Measurements from ENCODE around the gene COL25A1. TPM values are rescaled to one million over a fixed set of nuclear protein-coding genes. Genes with fewer than 3 reads are reported as not detected.

COL25A1 gene
- total RNA-seq, 1 experiment from 2014 or later = 4.2 TPM

- no peak overlapping the region for H3K4me2 ChIP-seq (ENCODE audit: insufficient read depth, insufficient read length, low read length)
- Mint-ChIP-seq H3K9me3 (no peaks in the 10 kb centered on the region), H3K36me3 (ENCODE audit: insufficient read depth in 1 of 3, low read depth in 3 of 3) (no peaks in the 10 kb centered on the region; a peak in 1 of 7 replicates), H3K4me1 (no peaks in the 10 kb centered on the region), H3K4me3 (no peak overlapping the region), H3K27ac (no peak overlapping the region), H3K27me3 (ENCODE audit: low read depth) (no peaks in the 10 kb centered on the region)
- H4K91ac ChIP-seq (ENCODE audit: insufficient read length, low read depth, low read length) = no peak overlapping the region
- H2AFZ ChIP-seq (ENCODE audit: low read length) = no peak overlapping the region
- no peak overlapping the region for H3K9ac ChIP-seq (ENCODE audit: extremely low read depth, insufficient read length, low read length)
- no CpG with 5 or more reads among the region's 2 CpGs for WGBS (ENCODE audit: extremely low coverage, insufficient read length, low lambda C conversion rate)
- H3K27me3 ChIP-seq (ENCODE audit: insufficient read depth, low read length) = no peaks in the 10 kb centered on the region
- H2BK12ac ChIP-seq (ENCODE audit: insufficient read length, low read depth, low read length) = no peak overlapping the region
- H2BK5ac ChIP-seq (ENCODE audit: insufficient read length, low read length) = no peak overlapping the region
- H4K20me1 ChIP-seq (ENCODE audit: control insufficient read depth, insufficient read depth, insufficient read length) = no peaks in the 10 kb centered on the region
- no peak for TF ChIP-seq CTCF (conservative IDR thresholded peaks at IDR 0.05)
- DNase-seq = no peak
- H3K27ac ChIP-seq (ENCODE audit: insufficient read length, low read depth, low read length) = no peak overlapping the region
- H3K79me1 ChIP-seq (ENCODE audit: insufficient read depth, low read depth, low read length, poor library complexity, severe bottlenecking) = no peaks in the 10 kb centered on the region
- no peak overlapping the region for H3K23ac ChIP-seq (ENCODE audit: insufficient read length, low read depth, low read length)
- H3K4ac ChIP-seq (ENCODE audit: low read depth, low read length) = no peak overlapping the region
- H2BK120ac ChIP-seq (ENCODE audit: low read depth, low read length, poor library complexity, severe bottlenecking) = no peak overlapping the region
- H4K8ac ChIP-seq (replicated peaks; ENCODE audit: insufficient read length, low read depth, low read length) = no peak overlapping the region
- no peaks in the 10 kb centered on the region for H3K9me3 ChIP-seq (ENCODE audit: control insufficient read depth, low read depth, low read length)
- H3K79me2 ChIP-seq (ENCODE audit: insufficient read depth, low read length) = no peaks in the 10 kb centered on the region
- no peak overlapping the region for H3K14ac ChIP-seq (ENCODE audit: insufficient read depth, low read length)
- no peaks in the 10 kb centered on the region for H3K23me2 ChIP-seq (ENCODE audit: insufficient read length, low read depth, low read length, poor library complexity, severe bottlenecking)
- no peak overlapping the region for H2BK15ac ChIP-seq (ENCODE audit: low read depth, low read length)
- no peak overlapping the region for H2BK20ac ChIP-seq (ENCODE audit: low read depth, low read length, poor library complexity, severe bottlenecking)
- H3T11ph ChIP-seq (ENCODE audit: low read length) = no peak overlapping the region
- H3K18ac ChIP-seq (ENCODE audit: insufficient read length, low read depth, low read length) = no peak overlapping the region
- H4K5ac ChIP-seq (ENCODE audit: insufficient read length, low read depth, low read length) = no peak overlapping the region
- H2AK5ac ChIP-seq (ENCODE audit: insufficient read length, low read length) = no peak overlapping the region
- H3K4me1 ChIP-seq (ENCODE audit: insufficient read depth, low read length) = no peaks in the 10 kb centered on the region
- H3K56ac ChIP-seq (ENCODE audit: insufficient read length, low read depth, low read length) = no peak overlapping the region
Measured at GRCh38 chr4:108946237-108946636, 356.2 kb downstream of the COL25A1 start.
